HepG2 (cell line): Measurements from ENCODE around the gene OBP2B. TPM values are rescaled to one million over a fixed set of nuclear protein-coding genes. Genes with fewer than 3 reads are reported as not detected.

Experiments used
- ATAC-seq: fragments of 200-7000 bp; cut with Tn5 transposase; 3 replicates; pipeline ENCODE4 v1.9.1; 2020; ENCODE audit warnings: mild to moderate bottlenecking, moderate library complexity
- BruUV-seq: library from RNA; stranded (reverse); fragments of 400-500 nt; replicated peaks from 2 replicates; lab custom pipeline; 2021; lab: Mats Ljungman, UMichigan
- CTCF ChIA-PET: fragments of 300-600 bp; formaldehyde crosslinking; extraction: SDS; loops from one replicate; lab custom pipeline; 2021; ENCODE audit warnings: low total read pairs, inconsistent platforms, low intra/inter-chr PET ratio; lab: Yijun Ruan, JAX
- POLR2A ChIA-PET: fragments of 350-600 bp; sonication (Branson Sonifier 250); formaldehyde crosslinking; loops from one replicate; lab custom pipeline; 2020; ENCODE audit warnings: antibody characterized with exemption, inconsistent platforms; lab: Yijun Ruan, JAX
- DNase-seq: peaks from one replicate; pipeline ENCODE4 v3.0.0-alpha.2; 2015; ENCODE audit warnings: low spot score
- FAIRE-seq: peaks from 3 replicates; lab custom pipeline; 2011; peaks lifted over from hg19 to GRCh38; lab: Jason Lieb, UNC
- H2AFZ ChIP-seq: one replicate; pipeline ENCODE4 v1.6.1; 2011; ENCODE audit warnings: low read length, inconsistent platforms
- H3K27ac ChIP-seq: fragments of 300-600 bp; 3 replicates; pipeline ENCODE4 v1.8.0; 2011; ENCODE audit warnings: mixed run types, mild to moderate bottlenecking, mixed read lengths, low read length, inconsistent platforms; ENCODE audit not compliant: insufficient read depth; ENCODE audit errors: extremely low read length
- H3K27me3 ChIP-seq, 2 experiments: fragments of 200-600 bp in 1 of 2; 2 replicates in 1 of 2; 3 replicates in 1 of 2; pipeline versions ENCODE4 v1.6.0 to v1.8.0; 2011; ENCODE audit warnings: low read length in 2 of 2, mild to moderate bottlenecking in 2 of 2, moderate library complexity in 2 of 2, inconsistent platforms in 1 of 2; ENCODE audit not compliant: insufficient read depth in 2 of 2, control insufficient read depth in 1 of 2
- H3K36me3 ChIP-seq, 2 experiments: fragments of 200-600 bp in 1 of 2; replicated peaks in 1 of 2; 2 replicates in 1 of 2; 3 replicates in 1 of 2; pipeline versions ENCODE4 v1.5.1 to v1.8.0; 2011; ENCODE audit warnings: low read length in 2 of 2, inconsistent platforms in 1 of 2; ENCODE audit not compliant: insufficient read depth in 2 of 2, control insufficient read depth in 1 of 2
- H3K4me1 ChIP-seq: 2 replicates; pipeline ENCODE4 v1.5.1; 2012; ENCODE audit warnings: low read length, inconsistent platforms; ENCODE audit not compliant: insufficient read depth
- H3K4me2 ChIP-seq: 2 replicates; pipeline ENCODE4 v1.6.0; 2011; ENCODE audit warnings: low read depth, low read length, inconsistent platforms
- H3K4me3 ChIP-seq, 3 experiments: fragments of 200-600 bp in 1 of 3; sonication (generic), shearing (Covaris generic) in 1 of 3; replicated peaks in 1 of 3; 2 replicates each; pipeline ENCODE4 v1.5.1; 2011 to 2016; ENCODE audit warnings: low read length in 3 of 3, inconsistent platforms in 2 of 3, low read depth in 2 of 3, mild to moderate bottlenecking in 2 of 3, control low read depth in 1 of 3, mixed read lengths in 1 of 3; ENCODE audit not compliant: insufficient read depth in 1 of 3
- H3K79me2 ChIP-seq: one replicate; pipeline ENCODE4 v1.6.1; 2011; ENCODE audit warnings: low read length, inconsistent platforms; ENCODE audit not compliant: insufficient read depth
- H3K9ac ChIP-seq: 2 replicates; pipeline ENCODE4 v1.6.0; 2011; ENCODE audit warnings: mild to moderate bottlenecking, low read depth, low read length, inconsistent platforms; ENCODE audit not compliant: insufficient read depth
- H3K9me3 ChIP-seq: 2 replicates; pipeline ENCODE4 v1.5.1; 2012; ENCODE audit warnings: mild to moderate bottlenecking, low read length
- H4K20me1 ChIP-seq: 2 replicates; pipeline ENCODE4 v1.6.0; 2011; ENCODE audit warnings: inconsistent platforms, mild to moderate bottlenecking, low read length, moderate library complexity; ENCODE audit not compliant: insufficient read depth
- CEBPG ChIP-seq: IDR thresholded peaks from 2 replicates; pipeline ENCODE4 v1.6.1; 2016
- ERF ChIP-seq: IDR thresholded peaks from 2 replicates; pipeline ENCODE4 v1.6.1; 2018; ENCODE audit warnings: missing biosample characterization, missing genetic modification reagents
- GTF3A ChIP-seq: sonication (generic); formaldehyde crosslinking; conservative IDR thresholded peaks from 2 replicates; pipeline ENCODE4 v1.4.0; 2020; ENCODE audit warnings: mild to moderate bottlenecking, missing genetic modification reagents
- NFKBIZ ChIP-seq: IDR thresholded peaks from 2 replicates; pipeline ENCODE4 v1.6.1; 2018; ENCODE audit warnings: missing genetic modification reagents, missing compliant biosample characterization
- NR3C1 ChIP-seq: sonication (generic); formaldehyde crosslinking; IDR thresholded peaks from 2 replicates; pipeline ENCODE4 v1.4.0; 2020; ENCODE audit warnings: missing genetic modification reagents
- PHF5A ChIP-seq: IDR thresholded peaks from one replicate; pipeline ENCODE4 v1.6.1; 2018; ENCODE audit warnings: low read depth, missing genetic modification reagents; ENCODE audit not compliant: unreplicated experiment
- ZNF234 ChIP-seq: sonication (generic); formaldehyde crosslinking; conservative IDR thresholded peaks from 2 replicates; pipeline ENCODE4 v1.5.1; 2020; ENCODE audit warnings: mild to moderate bottlenecking, missing genetic modification reagents
- ZNF589 ChIP-seq: sonication (generic); formaldehyde crosslinking; conservative IDR thresholded peaks from 2 replicates; pipeline ENCODE4 v1.8.0; 2022; ENCODE audit warnings: mild to moderate bottlenecking, moderate library complexity, missing genetic modification reagents
- ZNF703 ChIP-seq: sonication (generic); formaldehyde crosslinking; IDR thresholded peaks from 2 replicates; pipeline ENCODE4 v1.5.1; 2020; ENCODE audit warnings: missing genetic modification reagents, mild to moderate bottlenecking, moderate library complexity, borderline replicate concordance
- WGBS: methylation state at CpG from one replicate; pipeline ENCODE4 v1.1.6; 2017; ENCODE audit warnings: low lambda C conversion rate; 5-methylcytosine and 5-hydroxymethylcytosine counted together
- in situ Hi-C: cut with HindIII; loops from 2 replicates; pipeline ENCODE4 v1.10.0; 2017; ENCODE audit warnings: low pct_unique_long_range_greater_than_20kb; ENCODE audit not compliant: extremely low pct_ligation_motif_present
- intact Hi-C: fragments of 100-400 bp; cut with micrococcal nuclease; formaldehyde crosslinking; loops from one replicate; pipeline ENCODE4 v1.10.0; 2022; ENCODE audit not compliant: unreplicated experiment
- polyA plus RNA-seq, 8 experiments: library from polyadenylated mRNA; depleted of rRNA in 3 of 8; stranded (reverse) in 7 of 8; unstranded in 1 of 8; fragments of >200 nt; fragmentation: Illumina TruSeq in 4 of 8; extraction: Trizol in 4 of 8; gene quantifications; 2 replicates each; pipeline versions ENCODE4 v1.2.1 to v1.2.3, GENCODE V29; 2011 to 2016; ENCODE audit warnings: low read depth in 4 of 8, missing spikeins in 1 of 8, mixed read lengths in 1 of 8; ENCODE audit not compliant: insufficient read depth in 1 of 8
- total RNA-seq, 5 experiments: library from RNA; depleted of rRNA; stranded (reverse); fragments of >200 nt; fragmentation: Illumina TruSeq; extraction: Trizol; gene quantifications; 2 replicates each; pipeline ENCODE4 v1.2.3, GENCODE V29; 2016; ENCODE audit warnings: low read depth in 1 of 5
- TF ChIP-seq, protein P1 (sequence below): sonication (generic); formaldehyde crosslinking; IDR thresholded peaks from 2 replicates; pipeline ENCODE4 v1.5.0; 2020; ENCODE audit warnings: mild to moderate bottlenecking, missing genetic modification reagents
- TF ChIP-seq, protein P2 (sequence below): sonication (generic); formaldehyde crosslinking; IDR thresholded peaks from 2 replicates; pipeline ENCODE4 v1.4.0; 2020; ENCODE audit warnings: missing genetic modification reagents
- TF ChIP-seq, protein P3 (sequence below): IDR thresholded peaks from 2 replicates; pipeline ENCODE4 v1.6.1; 2016; ENCODE audit warnings: missing compliant biosample characterization, missing genetic modification reagents, borderline replicate concordance
- TF ChIP-seq, protein P4 (sequence below): sonication (generic); formaldehyde crosslinking; IDR thresholded peaks from 2 replicates; pipeline ENCODE4 v1.4.0; 2020; ENCODE audit warnings: mild to moderate bottlenecking, missing genetic modification reagents

OBP2B gene
- total and polyA plus RNA-seq, 2 of the 13 experiments (the other 11 are each of a cell fraction or from before 2014, with no cell fraction given), result not detected

DNA sequence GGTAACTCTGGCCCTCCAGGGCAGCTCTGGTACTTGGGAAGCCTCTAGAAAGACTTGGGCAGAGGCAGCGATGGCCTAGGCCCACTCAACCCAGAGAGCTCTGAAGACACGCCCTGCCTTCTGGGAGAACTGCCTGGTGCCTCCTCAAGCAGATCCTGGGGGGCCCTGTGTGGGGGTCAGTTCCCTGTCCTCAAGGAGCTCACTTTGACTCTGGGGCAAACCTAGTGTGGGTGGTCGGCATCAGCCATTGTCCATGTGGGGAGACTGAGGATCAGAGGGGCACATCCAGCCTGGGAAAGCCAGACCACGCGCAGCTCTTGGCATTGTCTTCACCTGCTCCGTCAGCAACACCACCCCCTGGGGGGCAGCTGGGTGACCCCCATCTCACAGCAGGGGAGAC lies 37.9 kb upstream of the OBP2B start:
- no peak overlapping the region for H3K27ac ChIP-seq
- no peak overlapping the region for H3K9ac ChIP-seq
- 0% methylated on average over 2 of the region's 6 CpGs for WGBS
- H3K27me3 ChIP-seq, result peaks cover 0 to 36% of the 10 kb centered on the region in 2 experiments; a peak in 3 of 5 replicates
- H3K4me1 ChIP-seq, result no peaks in the 10 kb centered on the region
- H3K4me2 ChIP-seq, result no peak overlapping the region
- intact Hi-C loops (no loop called here), in situ Hi-C loops (loop anchor here (10.0 kb wide), 1 partner anchor 78 kb away; no protein-coding TSS in a partner anchor)
- H2AFZ ChIP-seq, result no peak overlapping the region
- H4K20me1 ChIP-seq, result no peaks in the 10 kb centered on the region
- H3K9me3 ChIP-seq, result no peaks in the 10 kb centered on the region
- ChIA-PET CTCF (no interaction called here), POLR2A (no interaction called here)
- H3K4me3 ChIP-seq, result no peak overlapping the region
- DNase-seq (no peak), FAIRE-seq (no peak), ATAC-seq (no peak)
- no peaks in the 10 kb centered on the region for H3K36me3 ChIP-seq
- no TSS peak for BruUV-seq
- H3K79me2 ChIP-seq, result no peaks in the 10 kb centered on the region
- TF ChIP-seq ERF (CRISPR knock-in tag), result no peak
- TF ChIP-seq ZNF234 (CRISPR knock-in tag), result no peak
- no peak for TF ChIP-seq GTF3A (CRISPR knock-in tag)
- TF ChIP-seq, protein P1, sequence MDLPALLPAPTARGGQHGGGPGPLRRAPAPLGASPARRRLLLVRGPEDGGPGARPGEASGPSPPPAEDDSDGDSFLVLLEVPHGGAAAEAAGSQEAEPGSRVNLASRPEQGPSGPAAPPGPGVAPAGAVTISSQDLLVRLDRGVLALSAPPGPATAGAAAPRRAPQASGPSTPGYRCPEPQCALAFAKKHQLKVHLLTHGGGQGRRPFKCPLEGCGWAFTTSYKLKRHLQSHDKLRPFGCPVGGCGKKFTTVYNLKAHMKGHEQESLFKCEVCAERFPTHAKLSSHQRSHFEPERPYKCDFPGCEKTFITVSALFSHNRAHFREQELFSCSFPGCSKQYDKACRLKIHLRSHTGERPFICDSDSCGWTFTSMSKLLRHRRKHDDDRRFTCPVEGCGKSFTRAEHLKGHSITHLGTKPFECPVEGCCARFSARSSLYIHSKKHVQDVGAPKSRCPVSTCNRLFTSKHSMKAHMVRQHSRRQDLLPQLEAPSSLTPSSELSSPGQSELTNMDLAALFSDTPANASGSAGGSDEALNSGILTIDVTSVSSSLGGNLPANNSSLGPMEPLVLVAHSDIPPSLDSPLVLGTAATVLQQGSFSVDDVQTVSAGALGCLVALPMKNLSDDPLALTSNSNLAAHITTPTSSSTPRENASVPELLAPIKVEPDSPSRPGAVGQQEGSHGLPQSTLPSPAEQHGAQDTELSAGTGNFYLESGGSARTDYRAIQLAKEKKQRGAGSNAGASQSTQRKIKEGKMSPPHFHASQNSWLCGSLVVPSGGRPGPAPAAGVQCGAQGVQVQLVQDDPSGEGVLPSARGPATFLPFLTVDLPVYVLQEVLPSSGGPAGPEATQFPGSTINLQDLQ (CRISPR knock-in tag), result no peak
- TF ChIP-seq ZNF703 (CRISPR knock-in tag), result no peak
- TF ChIP-seq NR3C1 (CRISPR knock-in tag), result no peak
- TF ChIP-seq CEBPG (CRISPR knock-in tag), result no peak
- TF ChIP-seq, protein P2, sequence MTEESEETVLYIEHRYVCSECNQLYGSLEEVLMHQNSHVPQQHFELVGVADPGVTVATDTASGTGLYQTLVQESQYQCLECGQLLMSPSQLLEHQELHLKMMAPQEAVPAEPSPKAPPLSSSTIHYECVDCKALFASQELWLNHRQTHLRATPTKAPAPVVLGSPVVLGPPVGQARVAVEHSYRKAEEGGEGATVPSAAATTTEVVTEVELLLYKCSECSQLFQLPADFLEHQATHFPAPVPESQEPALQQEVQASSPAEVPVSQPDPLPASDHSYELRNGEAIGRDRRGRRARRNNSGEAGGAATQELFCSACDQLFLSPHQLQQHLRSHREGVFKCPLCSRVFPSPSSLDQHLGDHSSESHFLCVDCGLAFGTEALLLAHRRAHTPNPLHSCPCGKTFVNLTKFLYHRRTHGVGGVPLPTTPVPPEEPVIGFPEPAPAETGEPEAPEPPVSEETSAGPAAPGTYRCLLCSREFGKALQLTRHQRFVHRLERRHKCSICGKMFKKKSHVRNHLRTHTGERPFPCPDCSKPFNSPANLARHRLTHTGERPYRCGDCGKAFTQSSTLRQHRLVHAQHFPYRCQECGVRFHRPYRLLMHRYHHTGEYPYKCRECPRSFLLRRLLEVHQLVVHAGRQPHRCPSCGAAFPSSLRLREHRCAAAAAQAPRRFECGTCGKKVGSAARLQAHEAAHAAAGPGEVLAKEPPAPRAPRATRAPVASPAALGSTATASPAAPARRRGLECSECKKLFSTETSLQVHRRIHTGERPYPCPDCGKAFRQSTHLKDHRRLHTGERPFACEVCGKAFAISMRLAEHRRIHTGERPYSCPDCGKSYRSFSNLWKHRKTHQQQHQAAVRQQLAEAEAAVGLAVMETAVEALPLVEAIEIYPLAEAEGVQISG (CRISPR knock-in tag), result no peak
- TF ChIP-seq, protein P3, sequence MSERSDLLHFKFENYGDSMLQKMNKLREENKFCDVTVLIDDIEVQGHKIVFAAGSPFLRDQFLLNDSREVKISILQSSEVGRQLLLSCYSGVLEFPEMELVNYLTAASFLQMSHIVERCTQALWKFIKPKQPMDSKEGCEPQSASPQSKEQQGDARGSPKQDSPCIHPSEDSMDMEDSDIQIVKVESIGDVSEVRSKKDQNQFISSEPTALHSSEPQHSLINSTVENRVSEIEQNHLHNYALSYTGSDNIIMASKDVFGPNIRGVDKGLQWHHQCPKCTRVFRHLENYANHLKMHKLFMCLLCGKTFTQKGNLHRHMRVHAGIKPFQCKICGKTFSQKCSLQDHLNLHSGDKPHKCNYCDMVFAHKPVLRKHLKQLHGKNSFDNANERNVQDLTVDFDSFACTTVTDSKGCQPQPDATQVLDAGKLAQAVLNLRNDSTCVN, result no peak
- TF ChIP-seq NFKBIZ (CRISPR knock-in tag), result no peak
- TF ChIP-seq, protein P4, sequence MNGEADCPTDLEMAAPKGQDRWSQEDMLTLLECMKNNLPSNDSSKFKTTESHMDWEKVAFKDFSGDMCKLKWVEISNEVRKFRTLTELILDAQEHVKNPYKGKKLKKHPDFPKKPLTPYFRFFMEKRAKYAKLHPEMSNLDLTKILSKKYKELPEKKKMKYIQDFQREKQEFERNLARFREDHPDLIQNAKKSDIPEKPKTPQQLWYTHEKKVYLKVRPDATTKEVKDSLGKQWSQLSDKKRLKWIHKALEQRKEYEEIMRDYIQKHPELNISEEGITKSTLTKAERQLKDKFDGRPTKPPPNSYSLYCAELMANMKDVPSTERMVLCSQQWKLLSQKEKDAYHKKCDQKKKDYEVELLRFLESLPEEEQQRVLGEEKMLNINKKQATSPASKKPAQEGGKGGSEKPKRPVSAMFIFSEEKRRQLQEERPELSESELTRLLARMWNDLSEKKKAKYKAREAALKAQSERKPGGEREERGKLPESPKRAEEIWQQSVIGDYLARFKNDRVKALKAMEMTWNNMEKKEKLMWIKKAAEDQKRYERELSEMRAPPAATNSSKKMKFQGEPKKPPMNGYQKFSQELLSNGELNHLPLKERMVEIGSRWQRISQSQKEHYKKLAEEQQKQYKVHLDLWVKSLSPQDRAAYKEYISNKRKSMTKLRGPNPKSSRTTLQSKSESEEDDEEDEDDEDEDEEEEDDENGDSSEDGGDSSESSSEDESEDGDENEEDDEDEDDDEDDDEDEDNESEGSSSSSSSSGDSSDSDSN (CRISPR knock-in tag), result no peak
- TF ChIP-seq ZNF589 (CRISPR knock-in tag), result no peak
- no peak for TF ChIP-seq PHF5A (CRISPR knock-in tag)
